IMR-90 (cell line): ENCODE data around the gene KRT16. TPM values are rescaled to one million over a fixed set of nuclear protein-coding genes. Genes with fewer than 3 reads are reported as not detected.

Source experiments
- ATAC-seq: fragments of 200-7000 bp; cut with Tn5 transposase; 2 replicates; pipeline ENCODE4 v1.9.1; 2020; ENCODE audit warnings: low read depth, mild to moderate bottlenecking, moderate library complexity
- BruUV-seq: library from RNA; stranded (reverse); fragments of 400-500 nt; replicated peaks from 2 replicates; lab custom pipeline; 2021; lab: Mats Ljungman, UMichigan
- CTCF ChIA-PET: fragments of 300-600 bp; formaldehyde crosslinking; extraction: SDS; loops from one replicate; lab custom pipeline; 2021; ENCODE audit warnings: antibody characterized with exemption; lab: Yijun Ruan, JAX
- POLR2A ChIA-PET: fragments of 300-600 bp; sonication (Branson Sonifier 250); formaldehyde crosslinking; loops from one replicate; lab custom pipeline; 2022; ENCODE audit warnings: antibody characterized with exemption; ENCODE audit not compliant: unreplicated experiment; lab: Charles Lee
- DNase-seq: peaks from one replicate; pipeline ENCODE4 v3.0.0; 2013
- H2AFZ ChIP-seq: replicated peaks from 2 replicates; pipeline ENCODE3; 2013; ENCODE audit warnings: low read length, mild to moderate bottlenecking; ENCODE audit not compliant: poor library complexity
- H2AK5ac ChIP-seq: 2 replicates; pipeline ENCODE4 v1.6.1; 2013; ENCODE audit warnings: low read depth, low read length, inconsistent platforms
- H2AK9ac ChIP-seq: replicated peaks from 2 replicates; pipeline ENCODE3; 2013; ENCODE audit warnings: mild to moderate bottlenecking, low read depth, low read length, moderate library complexity; ENCODE audit not compliant: poor library complexity
- H2BK120ac ChIP-seq: 2 replicates; pipeline ENCODE4 v1.6.1; 2013; ENCODE audit warnings: low read depth, low read length, inconsistent platforms
- H2BK15ac ChIP-seq: 3 replicates; pipeline ENCODE4 v1.6.1; 2013; ENCODE audit warnings: low read depth, low read length, inconsistent platforms
- H2BK20ac ChIP-seq: 2 replicates; pipeline ENCODE4 v1.6.1; 2013; ENCODE audit warnings: low read depth, mild to moderate bottlenecking, inconsistent platforms, low read length, moderate library complexity
- H2BK5ac ChIP-seq: 2 replicates; pipeline ENCODE4 v1.6.1; 2013; ENCODE audit warnings: mild to moderate bottlenecking, low read depth, low read length, inconsistent platforms; ENCODE audit not compliant: poor library complexity, severe bottlenecking
- H3K14ac ChIP-seq: replicated peaks from 2 replicates; pipeline ENCODE4 v1.6.1; 2013; ENCODE audit warnings: low read depth, low read length, inconsistent platforms
- H3K18ac ChIP-seq: 2 replicates; pipeline ENCODE4 v1.6.1; 2013; ENCODE audit warnings: low read depth, low read length, control low read depth
- H3K23ac ChIP-seq: 2 replicates; pipeline ENCODE4 v1.6.1; 2013; ENCODE audit warnings: low read depth, low read length, inconsistent platforms
- H3K27ac ChIP-seq: 2 replicates; pipeline ENCODE4 v1.5.1; 2013; ENCODE audit warnings: mild to moderate bottlenecking, control low read depth, low read length; ENCODE audit not compliant: insufficient read depth
- H3K27me3 ChIP-seq: 2 replicates; pipeline ENCODE4 v1.6.1; 2013; ENCODE audit warnings: low read length; ENCODE audit not compliant: control insufficient read depth, insufficient read depth
- H3K36me3 ChIP-seq: 2 replicates; pipeline ENCODE4 v1.6.1; 2013; ENCODE audit warnings: low read length, mixed read lengths; ENCODE audit not compliant: control insufficient read depth, insufficient read depth
- H3K4ac ChIP-seq: 2 replicates; pipeline ENCODE4 v1.6.1; 2013; ENCODE audit warnings: low read depth, low read length, inconsistent platforms
- H3K4me1 ChIP-seq: 2 replicates; pipeline ENCODE4 v1.6.1; 2013; ENCODE audit warnings: low read length, mixed read lengths; ENCODE audit not compliant: control insufficient read depth, insufficient read depth
- H3K4me2 ChIP-seq: 2 replicates; pipeline ENCODE4 v1.6.1; 2013; ENCODE audit warnings: low read depth, mild to moderate bottlenecking, control low read depth, low read length, moderate library complexity
- H3K4me3 ChIP-seq: 2 replicates; pipeline ENCODE4 v1.5.1; 2013; ENCODE audit warnings: low read depth, mild to moderate bottlenecking, control low read depth, low read length, moderate library complexity; ENCODE audit not compliant: insufficient read depth
- H3K56ac ChIP-seq: 2 replicates; pipeline ENCODE4 v1.6.1; 2013; ENCODE audit warnings: low read length, inconsistent platforms; ENCODE audit not compliant: insufficient read depth; ENCODE audit errors: extremely low read depth
- H3K79me1 ChIP-seq, 2 experiments: 2 replicates each; pipeline ENCODE4 v1.6.1; 2013; ENCODE audit warnings: low read length in 2 of 2, inconsistent platforms in 1 of 2, low read depth in 1 of 2
- H3K9ac ChIP-seq: 2 replicates; pipeline ENCODE4 v1.6.1; 2013; ENCODE audit warnings: low read depth, low read length, control low read depth
- H3K9me1 ChIP-seq: 2 replicates; pipeline ENCODE4 v1.6.1; 2013; ENCODE audit warnings: low read length, inconsistent platforms; ENCODE audit not compliant: insufficient read depth
- H3K9me3 ChIP-seq: 2 replicates; pipeline ENCODE4 v1.6.1; 2013; ENCODE audit warnings: low read length; ENCODE audit not compliant: control insufficient read depth, insufficient read depth
- H4K20me1 ChIP-seq: 2 replicates; pipeline ENCODE4 v1.6.1; 2013; ENCODE audit warnings: low read length, inconsistent platforms; ENCODE audit not compliant: insufficient read depth
- H4K5ac ChIP-seq: 2 replicates; pipeline ENCODE4 v1.6.1; 2013; ENCODE audit warnings: mild to moderate bottlenecking, low read depth, low read length, control low read depth
- H4K8ac ChIP-seq, 2 experiments: 2 replicates each; pipeline ENCODE4 v1.6.1; 2013; ENCODE audit warnings: low read depth in 2 of 2, low read length in 2 of 2, control low read depth in 1 of 2, inconsistent platforms in 1 of 2
- H4K91ac ChIP-seq: 2 replicates; pipeline ENCODE4 v1.6.1; 2013; ENCODE audit warnings: low read depth, low read length, inconsistent platforms; ENCODE audit not compliant: insufficient read depth
- BHLHE40 ChIP-seq: fragments of 150-350 bp; IDR thresholded peaks from 2 replicates; pipeline ENCODE4 v1.6.1; 2016; ENCODE audit warnings: mild to moderate bottlenecking, low read depth, low read length
- FOS ChIP-seq: fragments of 150-350 bp; IDR thresholded peaks from 2 replicates; pipeline ENCODE4 v1.6.1; 2016; ENCODE audit warnings: low read depth, low read length
- MAZ ChIP-seq: IDR thresholded peaks from 2 replicates; pipeline ENCODE4 v1.6.1; 2012; ENCODE audit warnings: low read depth, mild to moderate bottlenecking, low read length, improper control_type of control experiment, moderate library complexity, borderline replicate concordance
- MXI1 ChIP-seq: IDR thresholded peaks from 2 replicates; pipeline ENCODE4 v1.6.1; 2012; ENCODE audit warnings: low read depth, mild to moderate bottlenecking, low read length, moderate library complexity, borderline replicate concordance
- NFE2L2 ChIP-seq: fragments of 150-350 bp; IDR thresholded peaks from 2 replicates; pipeline ENCODE4 v1.6.1; 2016; ENCODE audit warnings: low read depth, mild to moderate bottlenecking, low read length
- POLR2A ChIP-seq: IDR thresholded peaks from 2 replicates; pipeline ENCODE4 v1.6.1; 2012; ENCODE audit warnings: mild to moderate bottlenecking, low read depth, low read length
- RCOR1 ChIP-seq: IDR thresholded peaks from 2 replicates; pipeline ENCODE4 v1.6.1; 2012; ENCODE audit warnings: mild to moderate bottlenecking, low read length, improper control_type of control experiment; ENCODE audit not compliant: insufficient replicate concordance
- RFX5 ChIP-seq: IDR thresholded peaks from 2 replicates; pipeline ENCODE4 v1.8.0; 2012; ENCODE audit warnings: low read depth, mild to moderate bottlenecking, low read length, moderate library complexity
- SMC3 ChIP-seq: fragments of 150-350 bp; IDR thresholded peaks from 2 replicates; pipeline ENCODE4 v1.6.1; 2016; ENCODE audit warnings: low read depth, mild to moderate bottlenecking, antibody characterized with exemption, low read length, moderate library complexity
- WGBS, 2 experiments: methylation state at CpG; one replicate each; pipeline versions ENCODE4 v1.1.5 to v1.1.7; 2013; ENCODE audit warnings: missing lambda C conversion rate in 2 of 2; ENCODE audit not compliant: insufficient read length in 1 of 2; ENCODE audit errors: extremely low coverage in 2 of 2; 5-methylcytosine and 5-hydroxymethylcytosine counted together
- dilution Hi-C: fragments of 300-500 bp; cut with HindIII; formaldehyde crosslinking; loops from one replicate; pipeline ENCODE4 v1.14.3; 2018; ENCODE audit warnings: low sequenced_read_pairs; ENCODE audit not compliant: unreplicated experiment
- in situ Hi-C: fragments of 300-500 bp; cut with MboI; formaldehyde crosslinking; loops from 3 replicates; pipeline ENCODE4 v1.14.3; 2019; ENCODE audit warnings: low sequenced_read_pairs, inconsistent platforms, mixed read lengths
- intact Hi-C: fragments of 100-400 bp; cut with micrococcal nuclease; formaldehyde crosslinking; loops from 2 replicates; pipeline ENCODE4 v1.10.0; 2022
- polyA plus RNA-seq, 3 experiments: library from polyadenylated mRNA; depleted of rRNA; stranded (reverse); fragments of >200 nt; gene quantifications; 2 replicates each; pipeline ENCODE4 v1.2.3, GENCODE V29; 2012; ENCODE audit warnings: low replicate concordance in 1 of 3
- total RNA-seq: library from RNA; depleted of rRNA; stranded (reverse); fragments of >200 nt; gene quantifications from 2 replicates; pipeline ENCODE4 v1.2.3, GENCODE V29; 2012
- TF ChIP-seq, protein P1 (sequence below): fragments of 150-350 bp; IDR thresholded peaks from 2 replicates; pipeline ENCODE4 v1.6.1; 2017; ENCODE audit warnings: mild to moderate bottlenecking, antibody characterized with exemption, low read length, low read depth
- TF ChIP-seq, protein P2 (sequence below): conservative IDR thresholded peaks from 2 replicates; pipeline ENCODE4 v1.5.1; 2012; ENCODE audit warnings: mild to moderate bottlenecking, low read depth, low read length, improper control_type of control experiment

The KRT16 gene
- total and polyA plus RNA-seq, 2 of the 4 experiments (the other 2 are of a cell fraction), result not detected

DNA sequence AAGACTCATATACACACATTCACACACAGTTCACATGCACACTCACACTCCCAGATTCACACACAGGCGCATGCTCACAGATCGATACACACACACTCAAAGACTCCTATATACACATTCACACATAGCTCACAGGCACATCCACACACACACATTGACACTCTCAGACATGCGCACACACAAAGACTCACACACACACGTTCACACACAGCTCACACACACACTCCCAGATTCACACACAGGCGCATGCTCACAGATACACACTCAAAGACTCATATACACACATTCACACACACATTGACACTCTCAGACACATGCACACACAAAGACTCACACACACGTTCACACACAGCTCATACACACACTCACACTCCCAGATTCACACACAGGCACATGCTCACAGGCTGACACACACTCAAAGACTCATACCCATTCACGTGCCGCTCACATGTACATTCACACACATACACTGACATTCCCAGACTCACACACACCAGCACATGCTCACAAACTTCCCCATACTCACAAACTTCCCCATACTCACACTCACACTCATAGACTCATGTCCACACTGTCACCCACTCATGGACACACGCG lies 37.5 kb upstream of the KRT16 start:
- Histone ChIP-seq H4K20me1 (no peaks in the 10 kb centered on the region), H3K27me3 (no peaks in the 10 kb centered on the region; the same call in 1 of the 2 replicates), H3K36me3 (no peaks in the 10 kb centered on the region), H3K27ac (no peak overlapping the region), H4K91ac (no peak overlapping the region), H3K4ac (peak overlapping the region; percentile 24; the same call in 1 of the 2 replicates), H3K14ac (no peak overlapping the region), H2AK5ac (peak overlapping the region; percentile 71), H3K56ac (no peak overlapping the region), H2AK9ac (no peak overlapping the region), H3K9me1 (peaks cover 12% of the 10 kb centered on the region), H3K9ac (no peak overlapping the region), H4K5ac (no peak overlapping the region), H2BK5ac (no peak overlapping the region), H2BK120ac (no peak overlapping the region), H3K23ac (no peak overlapping the region), H2BK15ac (peak overlapping the region; percentile 6; the same call in 1 of the 3 replicates), H3K79me1 (no peaks in the 10 kb centered on the region), H3K4me1 (peaks cover 14% of the 10 kb centered on the region), H3K4me3 (no peak overlapping the region), H4K8ac (peak overlapping the region in 1 of 2 experiments; percentile 15; a peak in 1 of 4 replicates), H2BK20ac (no peak overlapping the region), H2AFZ (no peak overlapping the region), H3K4me2 (no peak overlapping the region), H3K9me3 (no peaks in the 10 kb centered on the region), H3K18ac (no peak overlapping the region)
- TF ChIP-seq NFE2L2 (no peak), MXI1 (no peak), SMC3 (no peak), BHLHE40 (no peak), MAZ (no peak), RCOR1 (no peak), FOS (no peak), POLR2A (no peak), RFX5 (no peak)
- TF ChIP-seq, protein P1, sequence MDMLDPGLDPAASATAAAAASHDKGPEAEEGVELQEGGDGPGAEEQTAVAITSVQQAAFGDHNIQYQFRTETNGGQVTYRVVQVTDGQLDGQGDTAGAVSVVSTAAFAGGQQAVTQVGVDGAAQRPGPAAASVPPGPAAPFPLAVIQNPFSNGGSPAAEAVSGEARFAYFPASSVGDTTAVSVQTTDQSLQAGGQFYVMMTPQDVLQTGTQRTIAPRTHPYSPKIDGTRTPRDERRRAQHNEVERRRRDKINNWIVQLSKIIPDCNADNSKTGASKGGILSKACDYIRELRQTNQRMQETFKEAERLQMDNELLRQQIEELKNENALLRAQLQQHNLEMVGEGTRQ, result no peak
- TF ChIP-seq, protein P2, sequence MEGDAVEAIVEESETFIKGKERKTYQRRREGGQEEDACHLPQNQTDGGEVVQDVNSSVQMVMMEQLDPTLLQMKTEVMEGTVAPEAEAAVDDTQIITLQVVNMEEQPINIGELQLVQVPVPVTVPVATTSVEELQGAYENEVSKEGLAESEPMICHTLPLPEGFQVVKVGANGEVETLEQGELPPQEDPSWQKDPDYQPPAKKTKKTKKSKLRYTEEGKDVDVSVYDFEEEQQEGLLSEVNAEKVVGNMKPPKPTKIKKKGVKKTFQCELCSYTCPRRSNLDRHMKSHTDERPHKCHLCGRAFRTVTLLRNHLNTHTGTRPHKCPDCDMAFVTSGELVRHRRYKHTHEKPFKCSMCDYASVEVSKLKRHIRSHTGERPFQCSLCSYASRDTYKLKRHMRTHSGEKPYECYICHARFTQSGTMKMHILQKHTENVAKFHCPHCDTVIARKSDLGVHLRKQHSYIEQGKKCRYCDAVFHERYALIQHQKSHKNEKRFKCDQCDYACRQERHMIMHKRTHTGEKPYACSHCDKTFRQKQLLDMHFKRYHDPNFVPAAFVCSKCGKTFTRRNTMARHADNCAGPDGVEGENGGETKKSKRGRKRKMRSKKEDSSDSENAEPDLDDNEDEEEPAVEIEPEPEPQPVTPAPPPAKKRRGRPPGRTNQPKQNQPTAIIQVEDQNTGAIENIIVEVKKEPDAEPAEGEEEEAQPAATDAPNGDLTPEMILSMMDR, result no peak
- WGBS, 2 experiments, result 93% methylated on average over 8 of the region's 10 CpGs; no CpG with 5 or more reads in 1 of the 2 experiments
- DNase-seq (no peak), ATAC-seq (no peak)
- in situ Hi-C loops (loop anchor here (25.0 kb wide), 1 partner anchor 1288 kb away; the partner anchor contains the start of gene GJD3), dilution Hi-C loops (no loop called here), intact Hi-C loops (loop anchor here (5.0 kb wide), 3 partner anchors 328 to 848 kb away; partner anchors contain the start of gene KRTAP2-3)
- CTCF ChIA-PET, result interaction anchor here (1.6 to 3.8 kb wide), 4 partner anchors 11 to 1034 kb away, joined by 3 to 36 read pairs (median 5); no protein-coding TSS in a partner anchor
- POLR2A ChIA-PET, result no interaction called here
- BruUV-seq, result no TSS peak
